Astrocyte of the spinal cord (primary cell): ENCODE data around the gene LRRC52.

Source experiments
- DNase-seq: peaks from one replicate; pipeline ENCODE4 v3.0.0; 2011; ENCODE audit warnings: low read depth, low spot score
- H3K4me3 ChIP-seq: 2 replicates; pipeline ENCODE4 v1.5.1; 2011; ENCODE audit warnings: low read depth, mild to moderate bottlenecking, low read length, moderate library complexity
- in situ Hi-C: cut with HindIII; loops from 2 replicates; pipeline ENCODE4 v1.10.0; 2017; ENCODE audit warnings: low sequenced_read_pairs
- TF ChIP-seq, protein P1 (sequence below): IDR thresholded peaks from 2 replicates; pipeline ENCODE4 v1.5.1; 2012; ENCODE audit warnings: low read depth, mild to moderate bottlenecking, low read length, inconsistent platforms

Gene LRRC52

DNA sequence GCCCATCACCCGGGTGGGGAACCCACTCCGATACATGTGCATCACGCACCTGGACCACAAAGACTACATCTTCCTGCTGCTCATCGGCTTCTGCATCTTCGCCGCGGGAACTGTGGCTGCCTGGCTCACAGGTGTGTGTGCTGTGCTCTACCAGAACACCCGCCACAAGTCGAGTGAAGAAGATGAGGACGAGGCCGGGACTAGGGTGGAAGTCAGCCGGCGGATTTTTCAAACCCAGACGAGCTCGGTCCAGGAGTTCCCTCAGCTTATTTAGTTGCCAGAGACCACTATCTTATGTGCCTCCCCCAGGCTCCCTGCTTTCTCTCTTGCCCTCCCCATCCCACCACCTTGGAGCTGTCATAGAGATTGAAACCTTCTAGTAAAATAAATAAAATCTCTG, 19.8 kb downstream of the LRRC52 start:
- in situ Hi-C loops: no loop called here
- TF ChIP-seq, protein P1, sequence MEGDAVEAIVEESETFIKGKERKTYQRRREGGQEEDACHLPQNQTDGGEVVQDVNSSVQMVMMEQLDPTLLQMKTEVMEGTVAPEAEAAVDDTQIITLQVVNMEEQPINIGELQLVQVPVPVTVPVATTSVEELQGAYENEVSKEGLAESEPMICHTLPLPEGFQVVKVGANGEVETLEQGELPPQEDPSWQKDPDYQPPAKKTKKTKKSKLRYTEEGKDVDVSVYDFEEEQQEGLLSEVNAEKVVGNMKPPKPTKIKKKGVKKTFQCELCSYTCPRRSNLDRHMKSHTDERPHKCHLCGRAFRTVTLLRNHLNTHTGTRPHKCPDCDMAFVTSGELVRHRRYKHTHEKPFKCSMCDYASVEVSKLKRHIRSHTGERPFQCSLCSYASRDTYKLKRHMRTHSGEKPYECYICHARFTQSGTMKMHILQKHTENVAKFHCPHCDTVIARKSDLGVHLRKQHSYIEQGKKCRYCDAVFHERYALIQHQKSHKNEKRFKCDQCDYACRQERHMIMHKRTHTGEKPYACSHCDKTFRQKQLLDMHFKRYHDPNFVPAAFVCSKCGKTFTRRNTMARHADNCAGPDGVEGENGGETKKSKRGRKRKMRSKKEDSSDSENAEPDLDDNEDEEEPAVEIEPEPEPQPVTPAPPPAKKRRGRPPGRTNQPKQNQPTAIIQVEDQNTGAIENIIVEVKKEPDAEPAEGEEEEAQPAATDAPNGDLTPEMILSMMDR: no peak
- H3K4me3 ChIP-seq: no peak overlapping the region
- no peak for DNase-seq

DNA sequence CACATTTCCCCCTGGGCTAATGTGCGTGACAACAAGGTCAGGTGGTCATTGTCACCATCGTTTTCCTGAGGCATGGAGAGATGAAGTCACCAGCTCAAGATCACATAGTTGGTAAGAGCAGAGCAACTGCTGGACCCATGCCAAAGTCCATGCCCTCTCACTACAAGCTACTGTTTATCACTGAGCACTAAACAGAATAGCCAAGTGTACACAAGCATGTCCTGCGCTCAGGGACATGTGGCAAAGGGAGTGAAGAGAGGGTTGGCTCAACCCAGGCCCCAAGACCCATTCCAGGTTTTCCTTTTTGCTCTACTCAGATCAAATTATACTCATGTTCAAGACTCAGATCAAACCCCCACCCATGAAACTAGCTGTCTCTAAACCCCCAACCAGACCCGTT, 20.8 kb downstream of the LRRC52 start:
- no peak for DNase-seq
- TF ChIP-seq, protein P1: no peak
- in situ Hi-C loops: no loop called here
- no peak overlapping the region for H3K4me3 ChIP-seq

GRCh38 chr1:165565751-165566490, 22.1 kb downstream of the LRRC52 start:
- H3K4me3 ChIP-seq: no peak overlapping the region
- TF ChIP-seq, protein P1: no peak
- DNase-seq: no peak
- in situ Hi-C loops: no loop called here

GRCh38 chr1:165570078-165570477, 26.3 kb downstream of the LRRC52 start:
- in situ Hi-C loops: no loop called here

DNA sequence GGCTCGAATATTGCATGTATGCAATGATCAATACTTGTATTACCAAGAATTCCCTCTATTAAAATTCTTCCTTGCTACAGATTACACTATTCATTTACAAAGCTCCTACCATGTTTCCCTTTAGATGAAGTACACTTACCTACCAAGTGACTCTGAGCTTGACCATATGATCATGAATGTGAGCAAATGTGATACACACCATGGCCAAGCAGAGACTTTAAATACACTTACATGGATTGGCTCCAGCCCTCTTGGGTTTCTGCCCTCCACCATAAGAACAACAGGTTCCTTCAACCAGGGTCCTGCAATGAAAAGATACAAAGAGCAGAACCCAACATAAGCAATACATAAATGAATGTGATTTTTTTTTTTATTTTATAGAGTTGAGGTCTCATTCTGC, 30.0 kb downstream of the LRRC52 start:
- H3K4me3 ChIP-seq: no peak overlapping the region
- in situ Hi-C loops: no loop called here
- DNase-seq: no peak
- TF ChIP-seq, protein P1: no peak

More at GRCh38 chr1:165570078-165570477, 26.3 kb downstream of the LRRC52 start:
- no peak overlapping the region for H3K4me3 ChIP-seq
- TF ChIP-seq, protein P1: no peak
- DNase-seq: no peak

GRCh38 chr1:165574295-165574694, 30.5 kb downstream of the LRRC52 start:
- in situ Hi-C loops: no loop called here
- DNase-seq: no peak
- TF ChIP-seq, protein P1: no peak
- no peak overlapping the region for H3K4me3 ChIP-seq
